CD4-positive, alpha-beta T cell treated with Interleukin-17A for 4 hours (primary cell): ENCODE measurements around the gene OSBPL6.

Experiments used
- DNase-seq: peaks from one replicate; pipeline ENCODE4 v3.0.0-alpha.2; 2020; ENCODE audit warnings: mixed read lengths

The OSBPL6 gene

DNA sequence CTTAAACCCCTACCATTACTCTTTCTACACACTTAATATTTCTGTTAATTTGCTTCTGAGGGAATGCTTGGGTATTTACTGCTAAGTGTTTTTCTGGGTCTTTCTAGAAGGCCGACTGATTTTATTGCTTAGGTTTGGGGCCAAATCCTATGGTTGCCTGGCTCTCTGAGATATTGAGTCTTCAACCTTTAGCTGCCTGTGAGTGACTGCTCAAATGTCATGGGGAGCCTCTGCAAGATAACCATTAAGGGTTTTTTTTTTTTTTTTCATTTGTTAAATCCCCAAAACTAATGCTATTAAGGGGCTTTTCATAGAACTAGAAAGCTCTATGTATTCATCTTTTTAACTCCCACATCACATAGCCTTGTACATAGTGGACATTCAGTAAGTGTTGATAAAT, 5.0 kb downstream of the OSBPL6 start:
- DNase-seq, result no peak

DNA sequence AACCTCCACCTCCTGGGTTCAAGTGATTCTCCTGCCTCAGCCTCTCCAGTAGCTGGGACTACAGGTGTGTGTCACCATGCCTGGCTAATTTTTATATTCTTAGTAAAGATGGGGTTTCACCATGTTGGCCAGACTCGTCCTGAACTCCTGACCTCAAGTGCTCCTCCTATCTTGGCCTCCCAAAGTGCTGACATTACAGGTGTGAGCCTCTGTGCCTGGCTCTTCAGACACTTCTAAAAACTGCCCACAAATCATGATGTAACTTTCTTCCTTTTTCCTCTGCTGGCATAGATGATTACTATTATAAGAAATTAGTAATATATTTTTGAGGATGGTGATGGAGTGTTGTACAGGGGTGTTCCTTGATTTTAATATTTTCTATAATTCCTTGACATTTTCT, 6.0 kb downstream of the OSBPL6 start:
- DNase-seq, result no peak

DNA sequence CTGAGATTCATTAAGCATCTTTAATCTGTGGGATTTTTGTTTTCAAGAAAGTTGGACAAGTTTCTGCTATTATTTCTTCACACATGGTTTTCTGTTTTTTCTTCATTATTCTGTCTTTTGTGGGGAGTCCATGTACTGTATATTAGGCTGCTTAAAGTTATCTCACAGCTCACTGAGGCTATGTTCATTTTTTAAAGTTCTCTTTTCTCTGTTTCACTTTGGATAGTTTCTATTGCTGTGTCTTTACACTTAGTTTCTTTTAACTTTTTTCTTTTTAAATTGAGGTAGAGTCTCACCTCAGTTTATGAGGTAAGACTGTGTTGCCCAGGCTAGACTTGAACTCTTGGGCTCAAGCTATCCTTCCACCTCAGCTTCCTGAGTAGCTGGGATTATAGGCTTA, 8.6 kb downstream of the OSBPL6 start:
- DNase-seq, result no peak

DNA sequence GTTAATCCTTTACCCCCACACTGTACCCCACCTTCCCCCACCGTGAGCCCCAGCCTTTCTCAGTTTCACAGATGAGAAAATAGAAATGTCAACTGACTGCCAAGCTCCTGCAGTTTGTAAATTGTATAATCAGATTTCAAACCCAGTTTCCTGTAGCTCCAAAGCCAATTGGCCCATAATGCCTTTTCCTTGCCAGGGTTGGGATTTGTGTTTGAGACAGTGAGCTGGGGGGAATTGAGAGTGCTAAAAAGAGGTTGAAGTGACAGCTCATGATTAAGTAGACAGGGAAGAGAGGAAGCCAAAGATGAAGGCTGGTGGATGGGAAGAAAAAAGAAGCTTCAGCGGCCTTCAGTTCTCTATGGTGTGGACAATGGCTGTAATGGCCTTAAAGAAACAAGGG, 10.7 kb downstream of the OSBPL6 start:
- DNase-seq, result no peak

DNA sequence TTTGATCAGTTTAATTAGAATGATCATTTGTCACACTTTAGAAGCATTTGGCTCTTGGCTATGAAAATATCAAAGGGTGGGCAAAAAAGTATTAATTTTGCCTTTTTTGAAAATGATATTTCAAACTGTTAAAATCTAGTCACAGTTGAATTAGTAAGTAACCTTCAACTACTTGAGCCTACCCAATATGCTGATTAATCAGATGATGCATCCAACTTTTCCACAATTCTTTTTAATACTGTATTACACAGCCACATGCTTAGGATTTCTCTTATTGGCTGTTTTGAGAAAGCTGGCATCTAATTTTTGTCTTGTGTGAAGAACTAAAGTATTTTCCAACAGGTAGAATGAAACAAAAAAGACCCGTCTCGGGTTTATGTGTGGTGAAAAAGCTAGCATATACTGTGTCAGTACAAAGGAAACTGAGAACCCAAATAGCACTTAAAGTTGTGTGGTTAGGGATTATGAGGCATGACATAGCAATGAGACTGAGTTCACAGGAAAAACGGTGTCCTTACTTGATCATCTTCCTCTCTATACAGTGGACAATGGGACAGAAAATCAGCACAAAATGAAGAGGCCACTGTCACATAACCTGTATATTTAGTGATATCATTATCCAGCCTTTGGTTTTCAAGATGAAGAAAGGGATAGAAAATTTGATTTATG, 11.7 kb downstream of the OSBPL6 start:
- DNase-seq, result no peak

DNA sequence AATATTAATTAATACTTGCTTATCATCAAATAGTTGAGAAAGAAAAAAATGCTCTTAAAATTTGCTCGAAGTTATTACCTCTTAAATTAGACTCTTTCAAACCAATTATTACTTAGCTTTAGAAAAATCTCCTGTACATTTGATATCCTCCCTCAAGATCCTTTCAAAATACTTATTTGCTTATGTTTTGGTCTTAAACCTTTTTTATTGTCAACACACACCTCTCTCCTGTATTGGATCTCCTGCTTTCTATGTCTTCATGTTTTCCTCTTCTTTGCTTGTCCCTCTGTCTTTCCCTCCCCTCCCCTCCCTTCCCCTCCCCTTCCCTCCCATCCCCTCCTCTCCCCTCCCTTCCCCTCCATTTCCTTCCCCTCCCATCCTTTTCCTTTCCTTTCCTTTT, 14.0 kb downstream of the OSBPL6 start:
- no peak for DNase-seq

DNA sequence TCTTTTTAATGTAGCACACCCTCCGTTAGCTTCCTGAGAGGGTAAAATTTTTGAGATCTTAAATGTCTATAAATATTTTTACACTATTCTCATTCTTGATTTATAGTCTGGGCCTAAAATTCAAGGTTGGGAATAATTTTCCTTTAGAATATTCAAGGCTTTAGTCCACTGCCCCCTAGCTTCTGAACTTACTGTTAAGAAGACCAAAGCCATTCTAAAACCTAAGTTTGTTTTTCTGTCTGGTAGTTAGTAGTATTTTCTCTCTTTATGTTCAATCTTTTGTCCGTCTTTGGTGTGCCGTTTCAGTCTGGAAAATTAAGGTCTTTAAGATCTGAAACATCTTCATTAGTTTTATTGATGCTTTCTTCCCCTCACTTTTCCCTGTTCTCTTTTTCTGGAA, 14.5 kb downstream of the OSBPL6 start:
- DNase-seq, result no peak

DNA sequence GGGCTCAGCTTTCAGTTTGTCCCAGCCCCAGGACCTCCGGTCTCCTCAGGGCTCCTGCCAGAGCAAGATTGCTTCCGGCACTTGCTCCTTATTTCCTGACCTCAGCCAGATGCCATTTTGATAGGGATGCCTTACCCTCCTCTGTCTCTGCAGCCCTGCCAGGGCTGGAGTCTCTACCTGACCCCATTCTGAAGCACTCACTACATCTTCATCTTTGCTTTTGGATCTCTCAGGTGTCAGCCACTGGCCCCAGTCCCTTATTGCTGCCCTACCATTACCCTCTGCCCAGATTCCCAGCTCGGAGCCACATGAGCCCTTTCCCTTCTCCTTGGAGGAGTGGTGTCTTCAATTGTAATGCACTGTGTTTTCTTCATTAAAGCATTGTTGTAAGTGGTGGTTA, 17.1 kb downstream of the OSBPL6 start:
- no peak for DNase-seq

DNA sequence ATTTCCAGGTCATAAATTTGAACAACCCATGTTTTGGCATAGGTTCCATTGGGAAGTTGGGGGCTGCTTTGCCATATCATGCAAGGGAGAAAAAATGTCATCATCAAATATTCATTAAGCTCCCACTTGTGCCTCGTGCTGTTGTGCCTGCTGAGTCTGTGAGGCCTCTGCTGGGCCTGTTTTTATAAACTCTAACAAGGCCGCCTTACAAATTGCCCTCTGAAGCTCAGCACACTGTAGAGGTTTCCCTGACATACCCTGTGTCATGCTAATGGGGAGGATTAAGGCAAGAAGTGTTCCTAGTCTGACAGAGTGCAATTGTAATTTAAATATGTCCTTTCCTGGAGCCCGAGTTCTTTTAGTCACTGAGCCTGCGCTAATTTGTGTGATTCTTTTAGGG, 17.6 kb downstream of the OSBPL6 start:
- DNase-seq, result no peak

DNA sequence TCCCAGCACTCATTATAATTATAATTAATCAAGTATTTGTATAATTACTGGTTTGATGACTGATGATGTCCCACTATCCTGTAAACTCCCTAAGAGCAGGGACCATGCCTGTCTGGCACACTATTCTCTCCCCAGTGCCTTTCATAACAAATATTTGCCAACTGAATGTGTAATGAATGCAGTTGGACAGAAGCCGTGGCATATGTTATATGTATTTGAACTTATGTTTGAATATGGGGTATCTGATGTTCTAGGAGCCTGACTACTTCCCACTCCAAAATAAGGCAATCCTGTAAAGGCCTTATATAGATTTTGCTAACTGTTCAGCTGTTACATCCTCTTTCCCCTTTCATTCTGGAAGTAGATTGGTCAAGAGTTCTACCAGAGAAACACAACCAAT, 19.7 kb downstream of the OSBPL6 start:
- no peak for DNase-seq

DNA sequence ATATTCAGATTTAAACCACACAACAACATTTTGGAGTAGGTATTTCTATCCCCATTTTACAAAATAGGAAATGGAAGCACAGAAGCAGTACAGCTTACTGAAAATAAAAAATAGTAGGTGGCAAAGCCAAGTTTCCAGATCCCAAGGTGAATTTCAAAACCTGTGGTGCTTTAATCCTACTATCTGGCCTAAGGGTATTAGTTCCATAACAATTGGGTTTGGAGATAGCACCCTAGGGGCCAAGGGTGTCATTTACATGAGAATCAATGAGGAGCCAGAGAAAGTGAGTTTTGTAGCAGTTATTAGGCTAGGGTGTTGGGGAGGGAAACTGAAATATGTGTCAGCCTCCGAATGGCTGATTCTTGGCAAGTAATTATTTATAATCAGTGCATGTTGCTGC, 24.9 kb downstream of the OSBPL6 start:
- DNase-seq, result no peak

DNA sequence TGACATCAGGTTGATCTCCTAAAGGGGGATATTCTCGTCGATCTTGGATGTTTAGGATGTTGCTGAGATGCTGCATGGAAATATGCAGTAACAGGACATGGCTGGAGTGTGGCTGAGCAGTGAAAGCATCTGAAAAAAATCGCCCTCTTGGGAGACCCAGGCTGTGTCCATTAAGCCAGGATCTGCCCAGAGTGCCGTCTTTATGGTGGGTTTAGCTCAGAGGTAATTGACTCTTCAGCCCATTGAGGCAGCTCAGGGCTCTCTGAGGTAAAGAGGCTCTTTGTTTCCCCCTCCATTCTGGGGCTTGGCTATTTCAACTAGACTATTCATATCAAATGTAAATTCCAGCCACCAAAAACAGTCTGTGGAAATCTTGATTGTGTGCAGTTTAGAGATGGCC, 26.5 kb downstream of the OSBPL6 start:
- DNase-seq, result no peak

DNA sequence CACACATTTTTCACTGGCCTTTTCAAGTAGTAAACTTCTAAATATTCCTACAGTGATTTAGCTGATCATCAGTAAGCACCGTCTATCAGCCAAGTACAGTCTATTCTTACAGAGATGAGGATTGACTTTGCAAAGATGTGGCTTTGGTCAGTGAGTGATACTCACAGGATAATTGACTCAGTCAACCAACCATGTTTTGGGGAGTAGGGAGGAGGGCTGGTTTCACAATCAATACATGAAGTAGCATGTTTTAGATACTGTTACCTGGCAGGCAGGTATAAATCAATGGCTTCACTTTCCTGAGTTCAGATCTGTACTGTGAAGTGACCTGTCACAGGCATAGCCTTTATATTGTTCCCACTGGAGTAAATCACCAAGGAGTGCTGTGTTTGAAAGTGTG, 27.2 kb downstream of the OSBPL6 start:
- DNase-seq, result no peak

DNA sequence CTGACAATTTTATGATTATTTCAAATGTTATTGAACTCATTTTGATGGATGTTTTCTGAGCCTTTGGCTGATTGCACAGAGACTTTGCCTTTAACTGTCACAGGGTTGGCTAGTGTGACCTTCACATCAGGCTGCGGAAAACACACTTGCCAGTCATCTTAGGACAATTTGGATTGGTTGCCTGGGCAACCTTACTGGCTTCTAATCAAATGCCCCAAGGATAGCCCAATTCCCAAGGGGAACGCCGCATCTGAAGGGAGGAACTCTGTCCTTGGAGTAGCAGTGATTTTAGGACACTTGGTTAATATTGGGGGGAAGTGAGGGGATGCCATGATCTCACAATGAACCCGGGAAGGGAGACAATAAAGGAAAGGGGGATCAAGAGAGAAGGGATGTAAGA, 29.5 kb downstream of the OSBPL6 start:
- no peak for DNase-seq

DNA sequence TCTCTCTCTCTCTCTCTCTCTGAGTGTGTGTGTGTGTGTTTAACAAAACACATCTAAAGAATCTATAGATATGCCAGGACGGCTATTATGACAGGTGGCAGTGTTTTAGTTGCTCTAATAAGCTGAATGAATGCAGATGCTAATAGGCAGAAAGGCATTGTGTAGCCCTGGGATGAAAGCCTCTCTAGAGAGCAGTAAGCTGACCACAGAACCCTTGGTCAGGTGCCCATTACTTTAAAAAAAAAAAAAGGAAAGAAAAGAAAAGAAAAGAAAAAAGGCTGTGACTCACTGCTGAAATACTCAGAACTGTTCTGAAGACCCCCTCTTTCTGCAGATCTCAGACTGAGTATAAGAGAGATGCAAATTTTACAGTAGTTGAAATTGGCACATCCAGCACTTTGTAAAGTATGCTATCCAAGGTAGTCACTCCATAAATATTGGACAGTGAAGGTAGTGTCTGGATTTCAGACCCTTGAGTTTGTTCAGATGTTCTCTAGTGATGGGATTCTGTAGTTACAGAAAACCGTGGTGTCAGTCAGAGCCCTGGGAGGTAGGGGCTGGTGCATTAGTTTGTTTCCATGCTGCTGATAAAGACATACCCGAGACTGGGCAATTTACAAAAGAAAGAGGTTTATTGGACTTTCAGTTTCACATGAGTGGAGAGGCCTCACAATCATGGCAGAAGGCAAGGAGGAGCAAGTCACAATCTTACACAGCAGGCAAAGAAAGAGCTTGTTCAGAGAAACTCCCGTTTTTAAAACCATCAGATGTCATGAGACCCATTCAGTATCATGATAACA, 30.9 kb downstream of the OSBPL6 start:
- no peak for DNase-seq

DNA sequence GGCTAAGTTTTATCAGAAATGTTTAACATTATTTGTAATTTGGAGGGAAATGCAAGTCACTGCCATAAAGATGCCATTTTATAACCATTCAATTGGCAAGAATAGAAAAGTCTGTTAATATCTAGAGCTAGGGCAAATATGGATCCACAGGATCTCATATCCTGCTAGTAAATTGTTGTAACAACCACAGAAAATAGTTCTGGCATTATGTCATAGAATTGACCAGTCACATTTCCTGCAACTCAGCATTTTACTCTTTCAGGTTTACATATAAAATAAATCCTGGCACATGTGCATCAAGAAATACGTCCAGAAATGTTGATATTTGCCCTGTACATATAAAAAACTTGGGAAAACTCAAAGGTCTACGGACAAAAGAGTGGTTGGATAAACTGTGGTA, 32.9 kb downstream of the OSBPL6 start:
- DNase-seq, result no peak

DNA sequence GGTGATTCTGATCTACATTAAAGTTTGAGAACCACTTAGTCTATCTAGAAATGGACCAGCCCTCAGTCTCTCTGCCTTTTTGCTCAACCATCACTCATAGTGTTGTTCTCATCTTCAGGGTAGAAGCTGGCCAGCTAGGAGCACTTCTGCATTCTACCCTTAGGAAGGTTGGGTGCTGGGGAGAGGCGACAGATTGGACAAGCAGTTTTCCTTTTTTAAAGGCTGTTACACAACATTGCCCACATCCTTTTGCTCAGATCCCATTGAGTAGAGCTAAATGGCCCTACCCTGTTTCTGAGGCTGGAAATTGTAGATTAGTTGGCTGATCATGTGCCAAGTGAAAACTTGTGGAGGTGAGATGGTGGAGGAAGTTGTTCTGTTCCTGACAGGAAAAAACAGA, 35.6 kb downstream of the OSBPL6 start:
- DNase-seq, result no peak

DNA sequence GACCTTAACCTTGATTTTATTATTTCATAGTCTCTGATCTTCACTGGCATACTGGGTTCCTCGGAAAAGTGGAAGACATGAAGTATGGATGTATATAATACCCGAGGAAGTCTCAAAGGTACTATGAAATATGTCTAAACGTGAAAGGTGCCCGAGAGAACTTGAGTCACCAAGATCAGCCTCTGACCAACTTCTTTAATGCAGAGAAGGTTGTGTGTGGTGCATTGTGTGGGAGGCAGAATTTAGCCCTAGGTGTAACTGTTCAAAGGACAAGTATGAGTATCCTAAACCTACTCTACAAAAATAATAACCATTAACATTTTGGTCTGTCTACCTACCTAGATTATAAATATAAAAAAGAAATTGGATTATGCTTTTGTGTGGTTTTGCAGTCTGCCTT, 36.1 kb downstream of the OSBPL6 start:
- DNase-seq, result no peak

DNA sequence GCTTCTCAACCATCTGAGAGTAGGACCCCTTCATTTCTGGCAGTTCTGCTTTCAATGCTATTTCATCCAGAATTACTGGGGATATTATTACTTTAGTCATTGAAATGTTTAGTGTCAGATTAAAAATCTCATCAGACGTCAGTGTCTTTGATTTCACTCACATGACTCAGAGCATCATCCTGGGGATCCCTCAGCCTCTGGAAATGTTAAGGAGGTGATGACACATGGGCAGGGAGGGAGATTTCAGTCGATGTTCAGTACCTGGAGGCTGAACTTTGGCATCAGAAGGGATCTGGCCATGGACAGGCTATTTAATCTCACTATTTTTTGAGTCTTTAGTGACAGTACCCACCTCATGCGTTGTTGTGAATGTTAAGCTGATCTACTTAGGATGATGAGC, 39.1 kb downstream of the OSBPL6 start:
- no peak for DNase-seq

DNA sequence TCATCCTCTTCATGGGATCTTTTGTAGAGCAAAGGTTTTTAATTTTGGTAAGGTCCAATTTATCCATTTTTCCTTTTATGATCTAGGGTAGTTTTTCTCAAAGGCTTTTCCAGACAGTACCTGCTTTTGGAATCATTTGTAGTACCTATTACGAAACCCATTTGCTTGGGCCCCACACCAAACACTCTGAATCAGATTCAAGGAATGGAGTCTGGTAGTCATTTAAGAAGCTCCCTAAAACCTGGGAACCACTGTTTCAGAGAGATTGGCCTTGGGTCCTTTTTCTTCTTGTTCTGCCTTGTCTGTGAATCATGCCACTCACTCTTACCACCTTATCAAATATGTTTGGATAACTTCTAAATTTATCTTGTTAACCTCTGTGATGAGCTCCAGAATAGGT, 40.3 kb downstream of the OSBPL6 start:
- no peak for DNase-seq

DNA sequence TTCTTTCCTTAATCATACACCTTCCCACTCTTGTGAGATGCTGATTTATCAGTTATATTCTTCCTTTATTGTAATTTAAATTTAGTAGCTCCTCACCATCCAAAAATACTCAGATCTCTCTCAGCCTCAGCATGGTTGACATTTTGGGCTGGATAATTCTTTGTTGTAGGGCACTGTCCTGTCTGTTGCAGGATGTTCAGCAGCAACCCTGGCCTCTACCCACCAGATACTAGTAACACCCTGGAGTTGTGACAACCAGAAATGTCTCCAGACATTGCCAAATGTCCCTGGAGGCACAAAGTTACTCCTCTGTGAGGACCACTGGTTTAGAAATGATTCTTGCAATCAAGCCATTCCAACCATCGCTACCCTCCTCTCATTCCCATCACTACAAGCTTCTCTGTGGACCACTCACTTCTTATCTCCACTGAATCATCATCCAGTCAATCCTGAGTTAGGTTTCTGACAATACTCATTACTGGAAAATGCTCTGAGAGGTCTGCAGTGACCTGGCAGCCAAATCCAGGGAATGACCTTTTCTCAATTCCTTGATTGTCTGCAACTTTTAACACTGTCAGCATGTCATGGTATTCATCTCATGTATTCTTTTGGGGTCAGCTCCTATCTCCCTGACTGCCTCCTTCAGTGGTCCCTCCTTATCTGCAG, 43.3 kb downstream of the OSBPL6 start:
- no peak for DNase-seq

DNA sequence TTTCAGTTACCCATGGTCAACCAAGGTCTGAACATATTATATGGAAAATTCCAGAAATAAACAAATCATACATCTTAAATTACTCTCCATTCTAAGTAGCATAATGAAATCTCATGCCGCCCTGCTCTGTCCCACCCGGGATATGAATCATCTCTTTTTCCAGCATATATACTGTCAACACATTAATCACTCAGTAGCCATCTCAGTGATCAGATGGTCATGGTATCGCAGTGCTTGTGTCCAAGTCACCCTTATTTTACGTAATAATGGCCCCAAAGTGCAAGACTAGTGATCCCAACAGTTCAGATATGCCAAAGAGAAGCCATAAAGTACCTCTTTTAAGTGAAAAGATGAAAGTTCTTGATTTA, 43.8 kb downstream of the OSBPL6 start:
- DNase-seq, result no peak

DNA sequence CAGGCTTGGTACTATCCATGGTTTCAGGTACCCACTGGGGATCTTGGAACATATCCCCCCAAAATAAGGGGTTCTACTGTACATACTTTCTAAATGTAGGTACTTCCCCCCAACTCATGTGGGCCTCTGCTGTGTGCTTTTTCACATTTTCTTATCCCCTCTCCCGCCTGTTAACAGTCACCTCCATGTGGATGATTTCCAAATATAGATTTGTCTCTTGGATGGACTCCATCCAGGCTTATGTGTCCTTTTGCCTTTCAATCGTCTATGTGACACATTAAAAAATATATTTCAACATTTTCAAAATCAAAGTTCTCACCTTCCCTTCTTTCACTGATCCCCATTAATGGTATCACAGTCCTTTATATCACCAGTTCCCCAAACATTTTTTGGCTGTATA, 44.4 kb downstream of the OSBPL6 start:
- DNase-seq, result no peak

DNA sequence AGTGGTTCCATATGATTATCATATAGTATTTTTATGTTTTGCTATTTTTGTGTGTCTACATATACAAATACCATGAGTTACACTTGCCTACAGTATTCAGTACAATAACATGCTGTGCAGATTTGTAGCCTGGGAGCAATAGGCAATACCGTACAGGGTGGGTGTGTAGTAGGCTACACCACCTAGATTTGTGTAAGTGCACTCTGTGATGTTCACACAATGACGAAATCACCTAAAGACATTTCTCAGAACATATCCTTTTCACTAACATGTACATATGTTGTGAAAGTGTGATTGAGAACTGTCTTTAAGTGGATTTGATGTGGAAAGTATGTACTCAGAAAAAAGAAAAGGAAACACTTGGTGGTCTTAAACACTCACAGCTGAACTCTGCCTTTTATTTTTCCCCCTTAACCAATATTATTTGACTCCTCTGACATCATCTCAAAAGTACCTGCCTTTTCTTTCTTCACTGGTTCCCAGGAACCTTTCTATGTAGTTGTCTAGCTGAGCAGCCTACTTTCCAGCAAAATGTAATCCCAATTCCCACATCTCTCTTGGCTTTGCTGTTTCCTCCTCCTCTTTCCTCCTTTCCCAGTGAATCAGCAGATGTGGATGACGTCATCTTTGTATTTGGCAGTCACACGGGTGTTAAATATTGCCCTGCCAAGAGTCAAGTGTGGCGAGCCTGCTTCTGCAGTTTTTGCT, 47.7 kb downstream of the OSBPL6 start:
- no peak for DNase-seq
